Heart left ventricle (tissue), 16 donors: Measurements from ENCODE around the gene SPEG. TPM values are rescaled to one million over a fixed set of nuclear protein-coding genes. Genes with fewer than 3 reads are reported as not detected.

Source experiments
- ATAC-seq, 4 donors: fragments of 200-7000 bp; cut with Tn5 transposase; one replicate each; pipeline ENCODE4 v1.9.1; 2020 to 2022; ENCODE audit warnings: moderate library complexity in 4 of 4, mild to moderate bottlenecking in 3 of 4, moderate number of reproducible peaks in 1 of 4
- DNase-seq, 5 donors: peaks; one replicate each; pipeline ENCODE4 v3.0.0-alpha.2; 2020
- H3K27ac ChIP-seq, 12 donors: fragments of 200-600 bp; sonication (generic) in 4 of 12; one replicate each; pipeline versions ENCODE4 v1.5.0 to v1.8.0; 2016 to 2022; ENCODE audit warnings: mild to moderate bottlenecking in 2 of 12
- H3K27me3 ChIP-seq, 9 donors: fragments of 200-600 bp; sonication (generic) in 2 of 9; one replicate each; pipeline versions ENCODE4 v1.5.1 to v1.8.0; 2016 to 2022; ENCODE audit warnings: mild to moderate bottlenecking in 3 of 9
- H3K36me3 ChIP-seq, 9 donors: fragments of 200-600 bp; sonication (generic) in 2 of 9; one replicate each; pipeline versions ENCODE4 v1.5.0 to v1.8.0; 2018 to 2022; ENCODE audit warnings: mild to moderate bottlenecking in 2 of 9
- H3K4me1 ChIP-seq, 12 donors: fragments of 200-600 bp; sonication (generic) in 4 of 12; one replicate each; pipeline versions ENCODE4 v1.5.0 to v1.8.0; 2016 to 2022; ENCODE audit warnings: mild to moderate bottlenecking in 3 of 12
- H3K4me3 ChIP-seq, 12 donors: fragments of 200-600 bp; sonication (generic) in 4 of 12; one replicate each; pipeline versions ENCODE4 v1.5.0 to v1.8.0; 2017 to 2022; ENCODE audit warnings: mild to moderate bottlenecking in 9 of 12, moderate library complexity in 4 of 12
- H3K9me3 ChIP-seq, 12 donors: fragments of 200-600 bp; sonication (generic) in 4 of 12; one replicate each; pipeline versions ENCODE4 v1.5.0 to v1.8.0; 2016 to 2022; ENCODE audit warnings: mild to moderate bottlenecking in 1 of 12
- CTCF ChIP-seq, 12 donors: fragments of 200-600 bp; sonication (generic) in 4 of 12; IDR thresholded peaks; one replicate each; pipeline versions ENCODE4 v1.5.0 to v1.8.0; 2018 to 2022; ENCODE audit warnings: antibody characterized with exemption in 12 of 12, mild to moderate bottlenecking in 5 of 12
- POLR2A ChIP-seq, 2 donors: fragments of 450-650 bp; IDR thresholded peaks; one replicate each; pipeline ENCODE4 v1.6.1; 2017; ENCODE audit warnings: antibody characterized with exemption in 2 of 2, mild to moderate bottlenecking in 2 of 2, moderate library complexity in 2 of 2
- WGBS, 4 donors: extraction: QIAGEN DNeasy Blood & Tissue Kit in 2 of 4; methylation state at CpG; one replicate each; pipeline versions ENCODE4 v1.1.5 to v1.1.7; 2013 to 2018; 5-methylcytosine and 5-hydroxymethylcytosine counted together
- intact Hi-C, 10 donors: fragments of 100-400 bp; cut with DNase I; formaldehyde crosslinking; loops; one replicate each; pipeline versions ENCODE4 v1.11.1 to v1.14.2; 2022
- polyA plus RNA-seq, 2 donors: library from polyadenylated mRNA; stranded (reverse); fragments of 200-250 nt; gene quantifications; one replicate each; pipeline ENCODE4 v1.2.3, GENCODE V29; 2013
- total RNA-seq, 9 donors: library from RNA; depleted of rRNA in 2 of 9; stranded (reverse); fragments of >200 nt in 2 of 9; fragmentation: NEBNext Ultra II Directional in 3 of 9; extraction: Animal tissue kit (Norgen Biotek cat#: 25700) in 3 of 9; gene quantifications; one replicate each; pipeline versions ENCODE4 v1.1.0 to v1.2.4, GENCODE V29; 2016 to 2023
- donor health status: ischemic (EF 13 %, LVEDD 7.1; RV severe dilation, severe dysfunction).
- donor health status: healthy with polysubstance abuse.
- donor health status: DM: no; HTN: yes; CAD: no.
- donor health status: DM: no; HTN: no; CAD: no.
- donor health status: ischemic (EF 25% LVEDD 6.9; RV normal size, moderate dysfunction).
- donor health status: ischemic (EF 25% LVEDD 5.7; RV mildly dilated, moderate dysfunction).
- donor health status: healthy.
- donor health status: DM: yes; HTN: yes; CAD: no.
- donor health status: ischemic (EF 35%, LVEDD 5.7; RV mildly dilated, moderate dysfunction).
- donor health status: nonischemic (EF 11% LVEDD 7.7; RV severe dilation, severe dysfunction).
- donor health status: DM: yes; HTN: yes; CAD: no.
- donor health status: PGD.
- donor health status: ischemic (EF 29% LVEDD 5.4; RV normal size, mild dysfunction).
- donor health status: nonischemic (EF 23%, LVEDD 6.1; RV moderate dilation, normal function).

Gene SPEG
- total and polyA plus RNA-seq, 11 donors = 64.8 to 150 (median 108) TPM

GRCh38 chr2:219464286-219465032 lies 29.8 kb downstream of the SPEG start:
- Histone ChIP-seq H3K4me1 (peaks cover 0 to 88% (median 16%) of the 10 kb centered on the region in 12 donors), H3K9me3 (no peaks in the 10 kb centered on the region), H3K4me3 (no peak overlapping the region), H3K27me3 (peaks cover 0 to 9% (median 0%) of the 10 kb centered on the region in 9 donors), H3K27ac (peak overlapping the region in 6 of 12 donors; percentile 27 to 96 (median 50)), H3K36me3 (peaks cover 0 to 29% (median 0%) of the 10 kb centered on the region in 9 donors)
- WGBS, 4 donors = 77 to 88% (median 84%) methylated on average over 17 to 21 of the region's 21 CpGs
- TF ChIP-seq POLR2A (IDR thresholded peaks at IDR 0.05) (no peak), CTCF (IDR thresholded peaks at IDR 0.05) (no peak)
- no peak for DNase-seq
- intact Hi-C loops = loop anchor here in 1 of 10 donors (5.0 kb wide), 1 partner anchor 62 kb away; no protein-coding TSS in a partner anchor
- ATAC-seq = no peak

GRCh38 chr2:219465659-219466561 lies 31.3 kb downstream of the SPEG start:
- ATAC-seq (no peak), DNase-seq (no peak)
- TF ChIP-seq CTCF (IDR thresholded peaks at IDR 0.05) = no peak
- TF ChIP-seq POLR2A (IDR thresholded peaks at IDR 0.05) = no peak
- Histone ChIP-seq H3K27ac (peak overlapping the region in 8 of 12 donors; percentile 22 to 96 (median 52)), H3K4me3 (no peak overlapping the region), H3K36me3 (peaks cover 0 to 29% (median 0%) of the 10 kb centered on the region in 9 donors), H3K9me3 (no peaks in the 10 kb centered on the region), H3K27me3 (no peaks in the 10 kb centered on the region), H3K4me1 (peaks cover 0 to 87% (median 17%) of the 10 kb centered on the region in 12 donors)
- intact Hi-C loops = no loop called here
- WGBS, 4 donors = 71 to 86% (median 80%) methylated on average over 32 to 47 of the region's 47 CpGs

- Histone ChIP-seq H3K4me1 (peaks cover 0 to 77% (median 17%) of the 10 kb centered on the region in 12 donors), H3K9me3 (no peaks in the 10 kb centered on the region), H3K27ac (peak overlapping the region in 8 of 12 donors; percentile 17 to 72 (median 59)), H3K27me3 (no peaks in the 10 kb centered on the region), H3K36me3 (peaks cover 0 to 33% (median 0%) of the 10 kb centered on the region in 9 donors), H3K4me3 (no peak overlapping the region)
- no peak for DNase-seq
- intact Hi-C loops = no loop called here
- 61 to 69% (median 66%) methylated on average over 28 of the region's 28 CpGs for WGBS, 4 donors
- ATAC-seq = no peak
- TF ChIP-seq POLR2A (IDR thresholded peaks at IDR 0.05) (no peak), CTCF (IDR thresholded peaks at IDR 0.05) (no peak)
Observed at GRCh38 chr2:219466816-219467735, 32.4 kb downstream of the SPEG start.
